ENCODE results near the gene HOXA6.

The HOXA6 gene

GRCh38 chr7:27148756-27149641 lies 1.4 kb upstream of the HOXA6 start:
- DNase-seq, result no peak

GRCh38 chr7:27148031-27148755 lies 619 bp upstream of the HOXA6 start:
- no peak for DNase-seq

- DNase-seq, result no peak
Measured at GRCh38 chr7:27146491-27147198, 929 bp downstream of the HOXA6 start.

- no peak for DNase-seq
Measured at GRCh38 chr7:27145914-27146412, 1.6 kb downstream of the HOXA6 start.

- no peak for DNase-seq
Measured at GRCh38 chr7:27145165-27145913, 2.2 kb downstream of the HOXA6 start.

- no peak for DNase-seq
Measured at GRCh38 chr7:27144781-27145164, 2.8 kb downstream of the HOXA6 start.

- no peak for DNase-seq
Measured at GRCh38 chr7:27143950-27144780, 3.4 kb downstream of the HOXA6 start.

GRCh38 chr7:27143023-27143949 lies 4.3 kb downstream of the HOXA6 start, which contains the start of gene HOXA5:
HOXA5 (minus strand) TSS chr7:27143681; CDS start chr7:27143607, 74 bp downstream.
- DNase-seq, result peak; percentile 25

GRCh38 chr7:27142580-27143022 lies 5.0 kb downstream of the HOXA6 start:
- no peak for DNase-seq

- no peak for DNase-seq
Measured at GRCh38 chr7:27141923-27142579, 5.5 kb downstream of the HOXA6 start.

- DNase-seq, result no peak
Measured at GRCh38 chr7:27141137-27141922, 6.2 kb downstream of the HOXA6 start.

- DNase-seq, result no peak
Measured at GRCh38 chr7:27140126-27140857, 7.3 kb downstream of the HOXA6 start.

- no peak for DNase-seq
Measured at GRCh38 chr7:27139334-27140125, 8.0 kb downstream of the HOXA6 start.

GRCh38 chr7:27138985-27139333 lies 8.6 kb downstream of the HOXA6 start:
- DNase-seq, result no peak

- no peak for DNase-seq
Measured at GRCh38 chr7:27138472-27138871, 9.1 kb downstream of the HOXA6 start.

- DNase-seq, result no peak
Measured at GRCh38 chr7:27137640-27138315, 9.8 kb downstream of the HOXA6 start.

GRCh38 chr7:27134392-27134791 lies 13.2 kb downstream of the HOXA6 start:
- DNase-seq, result peak; percentile 84
